H7 (cell line): ENCODE results near the gene HDX. TPM values are rescaled to one million over a fixed set of nuclear protein-coding genes. Genes with fewer than 3 reads are reported as not detected.
"Not testable (repeated sequence)": the region's sequence is repeated elsewhere in the genome, so short reads cannot be mapped to it uniquely, and the experiment has no call there.

ENCODE experiments used
- DNase-seq: peaks from one replicate; pipeline ENCODE4 v3.0.0; 2012
- H3K27me3 ChIP-seq: 2 replicates; pipeline ENCODE4 v1.6.0; 2011; ENCODE audit warnings: mild to moderate bottlenecking, low read length; ENCODE audit not compliant: control insufficient read depth, insufficient read depth
- H3K36me3 ChIP-seq: replicated peaks from 2 replicates; pipeline ENCODE4 v1.5.1; 2011; ENCODE audit warnings: low read length; ENCODE audit not compliant: control insufficient read depth, insufficient read depth
- H3K4me3 ChIP-seq: 2 replicates; pipeline ENCODE4 v1.5.1; 2011; ENCODE audit warnings: low read depth, mild to moderate bottlenecking, control low read depth, low read length, moderate library complexity; ENCODE audit not compliant: insufficient read depth
- total RNA-seq: library from RNA; depleted of rRNA; stranded (reverse); fragments of >200 nt; shearing (Covaris generic); gene quantifications from 2 replicates; pipeline ENCODE4 v1.2.3, GENCODE V29; 2014

HDX gene
- total RNA-seq, 1 experiment from 2014 or later = 3.1 TPM

- no peaks in the 10 kb centered on the region for H3K36me3 ChIP-seq
- no peaks in the 10 kb centered on the region for H3K27me3 ChIP-seq
- H3K4me3 ChIP-seq = no peak overlapping the region
- no peak for DNase-seq
Observed at GRCh38 chrX:84415140-84415539, 87.1 kb downstream of the HDX start.

- Histone ChIP-seq H3K27me3 (no peaks in the 10 kb centered on the region), H3K36me3 (no peaks in the 10 kb centered on the region), H3K4me3 (no peak overlapping the region)
- no peak for DNase-seq
Observed at GRCh38 chrX:84363663-84364062, 138.6 kb downstream of the HDX start.

- DNase-seq = no peak
- no peak overlapping the region for H3K4me3 ChIP-seq
- no peaks in the 10 kb centered on the region for H3K36me3 ChIP-seq
- H3K27me3 ChIP-seq = no peaks in the 10 kb centered on the region
Observed at GRCh38 chrX:84363051-84363450, 139.2 kb downstream of the HDX start.

GRCh38 chrX:84362184-84362838, 139.9 kb downstream of the HDX start:
- DNase-seq = no peak
- no peak overlapping the region for H3K4me3 ChIP-seq
- no peaks in the 10 kb centered on the region for H3K36me3 ChIP-seq
- H3K27me3 ChIP-seq = no peaks in the 10 kb centered on the region

GRCh38 chrX:84358271-84358670, 144.0 kb downstream of the HDX start:
- DNase-seq = no peak
- Histone ChIP-seq H3K4me3 (no peak overlapping the region), H3K27me3 (no peaks in the 10 kb centered on the region), H3K36me3 (no peaks in the 10 kb centered on the region)

- H3K27me3 ChIP-seq = no peaks in the 10 kb centered on the region
- no peaks in the 10 kb centered on the region for H3K36me3 ChIP-seq
- no peak overlapping the region for H3K4me3 ChIP-seq
- no peak for DNase-seq
Observed at GRCh38 chrX:84357296-84357695, 145.0 kb downstream of the HDX start.

GRCh38 chrX:84340968-84341367, 161.3 kb downstream of the HDX start:
- Histone ChIP-seq H3K4me3 (no peak overlapping the region), H3K36me3 (no peaks in the 10 kb centered on the region), H3K27me3 (no peaks in the 10 kb centered on the region)
- DNase-seq = no peak

- H3K27me3 ChIP-seq = no peaks in the 10 kb centered on the region
- no peak overlapping the region for H3K4me3 ChIP-seq
- no peak for DNase-seq
Observed at GRCh38 chrX:84339507-84340364, 162.5 kb downstream of the HDX start.

GRCh38 chrX:84336646-84337045, 165.6 kb downstream of the HDX start:
- Histone ChIP-seq H3K4me3 (no peak overlapping the region), H3K27me3 (no peaks in the 10 kb centered on the region), H3K36me3 (no peaks in the 10 kb centered on the region)
- DNase-seq = no peak

More at GRCh38 chrX:84339507-84340364, 162.5 kb downstream of the HDX start:
- H3K36me3 ChIP-seq = no peaks in the 10 kb centered on the region

- Histone ChIP-seq H3K27me3 (no peaks in the 10 kb centered on the region), H3K36me3 (no peaks in the 10 kb centered on the region), H3K4me3 (no peak overlapping the region)
- DNase-seq = no peak
Observed at GRCh38 chrX:84335121-84335520, 167.1 kb downstream of the HDX start.

GRCh38 chrX:84322083-84322827, 180.0 kb downstream of the HDX start:
- no peaks in the 10 kb centered on the region for H3K27me3 ChIP-seq
- no peak for DNase-seq
- no peaks in the 10 kb centered on the region for H3K36me3 ChIP-seq
- no peak overlapping the region for H3K4me3 ChIP-seq

GRCh38 chrX:84320614-84321013, 181.6 kb downstream of the HDX start:
- no peaks in the 10 kb centered on the region for H3K36me3 ChIP-seq
- no peak overlapping the region for H3K4me3 ChIP-seq
- no peak for DNase-seq
- H3K27me3 ChIP-seq = no peaks in the 10 kb centered on the region

GRCh38 chrX:84320023-84320422, 182.2 kb downstream of the HDX start:
- DNase-seq = no peak
- H3K4me3 ChIP-seq = no peak overlapping the region
- H3K36me3 ChIP-seq = no peaks in the 10 kb centered on the region
- H3K27me3 ChIP-seq = no peaks in the 10 kb centered on the region

GRCh38 chrX:84318661-84319060, 183.6 kb downstream of the HDX start:
- no peak overlapping the region for H3K4me3 ChIP-seq
- no peaks in the 10 kb centered on the region for H3K36me3 ChIP-seq
- H3K27me3 ChIP-seq = no peaks in the 10 kb centered on the region
- DNase-seq = no peak

- H3K36me3 ChIP-seq, DNase-seq, H3K4me3 ChIP-seq, H3K27me3 ChIP-seq: not testable (repeated sequence)
Observed at GRCh38 chrX:84315946-84316345, 186.3 kb downstream of the HDX start.
